BLaER1 treated with 17β-estradiol and CSF1 and Interleukin-3, amounts not matched to agents 10 nM and 100 nM (cell line): ENCODE measurements around the gene NEIL3.
"Not testable (repeated sequence)": the region's sequence is repeated elsewhere in the genome, so short reads cannot be mapped to it uniquely, and the experiment has no call there.

ENCODE experiments used
- H3K27ac ChIP-seq, 11 experiments: shearing (Covaris generic); formaldehyde crosslinking; 2 replicates each; pipeline ENCODE4 v1.8.1; 2022
- H3K27me3 ChIP-seq, 11 experiments: shearing (Covaris generic); formaldehyde crosslinking; 2 replicates each; pipeline ENCODE4 v1.8.1; 2022
- H3K36me3 ChIP-seq, 11 experiments: shearing (Covaris generic); formaldehyde crosslinking; 2 replicates each; pipeline ENCODE4 v1.8.1; 2022
- H3K4me1 ChIP-seq, 10 experiments: shearing (Covaris generic); formaldehyde crosslinking; 2 replicates each; pipeline ENCODE4 v1.8.1; 2022
- H3K4me2 ChIP-seq, 11 experiments: shearing (Covaris generic); formaldehyde crosslinking; 2 replicates each; pipeline ENCODE4 v1.8.1; 2022
- H3K4me3 ChIP-seq, 10 experiments: shearing (Covaris generic); formaldehyde crosslinking; 2 replicates each; pipeline ENCODE4 v1.8.1; 2022
- H3K9ac ChIP-seq, 11 experiments: shearing (Covaris generic); formaldehyde crosslinking; 2 replicates each; pipeline ENCODE4 v1.8.1; 2022
- H3K9me3 ChIP-seq, 11 experiments: shearing (Covaris generic); formaldehyde crosslinking; replicated peaks in 1 of 11; 2 replicates each; pipeline ENCODE4 v1.8.1; 2022
- H4K20me1 ChIP-seq, 11 experiments: shearing (Covaris generic); formaldehyde crosslinking; 2 replicates each; pipeline ENCODE4 v1.8.1; 2022
- Cebpa-rat ChIP-seq, 11 experiments: shearing (Covaris generic); IDR thresholded peaks; 2 replicates each; pipeline ENCODE4 v1.8.1; 2022

The NEIL3 gene

GRCh38 chr4:177297785-177298391 is 11.8 kb upstream of the NEIL3 start:
- Histone ChIP-seq H3K4me3 (no peak overlapping the region), H3K27me3 (no peaks in the 10 kb centered on the region), H3K9ac (no peak overlapping the region), H3K4me2 (no peak overlapping the region), H3K27ac (no peak overlapping the region), H3K4me1 (no peaks in the 10 kb centered on the region), H4K20me1 (no peaks in the 10 kb centered on the region), H3K9me3 (peaks cover 14 to 21% (median 16%) of the 10 kb centered on the region in 11 experiments), H3K36me3 (no peaks in the 10 kb centered on the region)
- TF ChIP-seq Cebpa-rat (IDR thresholded peaks at IDR 0.05): no peak

GRCh38 chr4:177301126-177301639 is 8.5 kb upstream of the NEIL3 start:
- H4K20me1 ChIP-seq: no peaks in the 10 kb centered on the region
- no peak overlapping the region for H3K9ac ChIP-seq
- H3K4me3 ChIP-seq: no peak overlapping the region
- no peaks in the 10 kb centered on the region for H3K27me3 ChIP-seq
- peaks cover 0 to 9% (median 4%) of the 10 kb centered on the region in 10 experiments; a peak in 5 of 20 replicates for H3K4me1 ChIP-seq
- H3K4me2 ChIP-seq: no peak overlapping the region
- peaks cover 14 to 21% (median 16%) of the 10 kb centered on the region in 11 experiments for H3K9me3 ChIP-seq
- H3K27ac ChIP-seq: no peak overlapping the region
- H3K36me3 ChIP-seq: no peaks in the 10 kb centered on the region
- TF ChIP-seq Cebpa-rat (IDR thresholded peaks at IDR 0.05): no peak

- Histone ChIP-seq H3K4me1 (peaks cover 0 to 9% (median 4%) of the 10 kb centered on the region in 10 experiments; a peak in 5 of 20 replicates), H3K4me3 (no peak overlapping the region), H3K9me3 (peaks cover 7 to 10% (median 8%) of the 10 kb centered on the region in 11 experiments), H3K27ac (no peak overlapping the region), H3K9ac (no peak overlapping the region), H3K4me2 (no peak overlapping the region), H3K27me3 (no peaks in the 10 kb centered on the region), H4K20me1 (no peaks in the 10 kb centered on the region), H3K36me3 (no peaks in the 10 kb centered on the region)
- TF ChIP-seq Cebpa-rat (IDR thresholded peaks at IDR 0.05): 0 out of 22 replicates have a peak, but pooled peaks of 3 of the 11 experiments have one; percentile 9 to 16 (median 11)
These were observed 7.1 kb upstream of the NEIL3 start for GRCh38 chr4:177302371-177303100.

GRCh38 chr4:177304094-177304493 is 5.6 kb upstream of the NEIL3 start:
- H3K4me1 ChIP-seq: peaks cover 0 to 9% (median 4%) of the 10 kb centered on the region in 10 experiments; a peak in 5 of 20 replicates
- H3K27ac ChIP-seq: no peak overlapping the region
- no peaks in the 10 kb centered on the region for H3K36me3 ChIP-seq
- H3K4me2 ChIP-seq: no peak overlapping the region
- H3K9me3 ChIP-seq: no peaks in the 10 kb centered on the region
- no peaks in the 10 kb centered on the region for H3K27me3 ChIP-seq
- TF ChIP-seq Cebpa-rat (IDR thresholded peaks at IDR 0.05): no peak
- H3K4me3 ChIP-seq: no peak overlapping the region
- no peaks in the 10 kb centered on the region for H4K20me1 ChIP-seq
- H3K9ac ChIP-seq: no peak overlapping the region

GRCh38 chr4:177304864-177305263 is 4.8 kb upstream of the NEIL3 start:
- H3K27ac ChIP-seq, H3K36me3 ChIP-seq, H3K27me3 ChIP-seq, H3K4me1 ChIP-seq, H3K9me3 ChIP-seq, H3K9ac ChIP-seq, H3K4me3 ChIP-seq, H4K20me1 ChIP-seq: not testable (repeated sequence)
- peak overlapping the region in 3 of 11 experiments; percentile 17 to 45 (median 24); a peak in 4 of 22 replicates for H3K4me2 ChIP-seq

GRCh38 chr4:177308125-177308524 is 1.5 kb upstream of the NEIL3 start:
- no peak for TF ChIP-seq Cebpa-rat (IDR thresholded peaks at IDR 0.05)
- no peaks in the 10 kb centered on the region for H3K9me3 ChIP-seq
- H3K27me3 ChIP-seq: no peaks in the 10 kb centered on the region
- peaks cover 0 to 14% (median 0%) of the 10 kb centered on the region in 11 experiments; a peak in 3 of 22 replicates for H3K36me3 ChIP-seq
- no peak overlapping the region for H3K4me3 ChIP-seq
- H3K27ac ChIP-seq: no peak overlapping the region
- no peak overlapping the region for H3K4me2 ChIP-seq
- H3K9ac ChIP-seq: no peak overlapping the region
- H4K20me1 ChIP-seq: no peaks in the 10 kb centered on the region
- peaks cover 6 to 22% (median 15%) of the 10 kb centered on the region in 10 experiments for H3K4me1 ChIP-seq

- no peak for TF ChIP-seq Cebpa-rat (IDR thresholded peaks at IDR 0.05)
- H3K9me3 ChIP-seq: peaks cover 0 to under 1% (median 0%) of the 10 kb centered on the region in 11 experiments; a peak in 1 of 22 replicates
- H3K4me3 ChIP-seq: peak overlapping the region; percentile 65 to 91 (median 87)
- H3K9ac ChIP-seq: peak overlapping the region; percentile 43 to 86 (median 84); a peak in 12 of 22 replicates
- peaks cover 0 to 16% (median 0%) of the 10 kb centered on the region in 11 experiments; a peak in 3 of 22 replicates for H3K36me3 ChIP-seq
- H3K4me2 ChIP-seq: peak overlapping the region; percentile 75 to 95 (median 85)
- H3K27ac ChIP-seq: peak overlapping the region in 3 of 11 experiments; percentile 80 to 86 (median 84); a peak in 4 of 22 replicates
- H3K27me3 ChIP-seq: no peaks in the 10 kb centered on the region
- no peaks in the 10 kb centered on the region for H4K20me1 ChIP-seq
- peaks cover 6 to 22% (median 15%) of the 10 kb centered on the region in 10 experiments for H3K4me1 ChIP-seq
These were observed 690 bp upstream of the NEIL3 start for GRCh38 chr4:177308847-177309521.

GRCh38 chr4:177311589-177311988 is 1.9 kb downstream of the NEIL3 start:
- H4K20me1 ChIP-seq: no peaks in the 10 kb centered on the region
- peak overlapping the region in 6 of 11 experiments; percentile 18 to 91 (median 76); a peak in 8 of 22 replicates for H3K4me2 ChIP-seq
- H3K27me3 ChIP-seq: no peaks in the 10 kb centered on the region
- H3K4me3 ChIP-seq: no peak overlapping the region
- H3K4me1 ChIP-seq: peaks cover 6 to 15% (median 10%) of the 10 kb centered on the region in 10 experiments
- peaks cover 0 to 6% (median 0%) of the 10 kb centered on the region in 11 experiments; a peak in 2 of 22 replicates for H3K9me3 ChIP-seq
- H3K27ac ChIP-seq: no peak overlapping the region
- H3K9ac ChIP-seq: no peak overlapping the region
- no peak for TF ChIP-seq Cebpa-rat (IDR thresholded peaks at IDR 0.05)
- peaks cover 0 to 16% (median 0%) of the 10 kb centered on the region in 11 experiments; a peak in 3 of 22 replicates for H3K36me3 ChIP-seq

- Histone ChIP-seq H3K9ac (no peak overlapping the region), H3K4me2 (no peak overlapping the region), H3K4me3 (no peak overlapping the region), H3K27ac (no peak overlapping the region), H3K9me3 (peaks cover 0 to 6% (median 0%) of the 10 kb centered on the region in 11 experiments; a peak in 2 of 22 replicates), H3K36me3 (peaks cover 0 to 16% (median 0%) of the 10 kb centered on the region in 11 experiments; a peak in 3 of 22 replicates), H4K20me1 (no peaks in the 10 kb centered on the region), H3K4me1 (peaks cover 6 to 15% (median 10%) of the 10 kb centered on the region in 10 experiments), H3K27me3 (no peaks in the 10 kb centered on the region)
- no peak for TF ChIP-seq Cebpa-rat (IDR thresholded peaks at IDR 0.05)
These were observed 3.6 kb downstream of the NEIL3 start for GRCh38 chr4:177313263-177313662.
